Keratinocyte (primary cell): ENCODE measurements around the gene MYL4. TPM values are rescaled to one million over a fixed set of nuclear protein-coding genes. Genes with fewer than 3 reads are reported as not detected.

Experiments
- DNase-seq: peaks from one replicate; pipeline ENCODE4 v3.0.0-alpha.2; 2011; ENCODE audit warnings: low read depth, missing footprints, low spot score
- FAIRE-seq: peaks from 2 replicates; lab custom pipeline; 2011; peaks lifted over from hg19 to GRCh38; lab: Jason Lieb, UNC
- H2AFZ ChIP-seq: 2 replicates; pipeline ENCODE4 v1.6.0; 2012; ENCODE audit warnings: low read length, control low read depth, inconsistent platforms; ENCODE audit not compliant: control insufficient read depth
- H3K27ac ChIP-seq: 2 replicates; pipeline ENCODE4 v1.5.1; 2011; ENCODE audit warnings: low read length; ENCODE audit not compliant: control insufficient read depth, insufficient read depth
- H3K27me3 ChIP-seq: 3 replicates; pipeline ENCODE4 v1.6.0; 2011; ENCODE audit warnings: low read length; ENCODE audit not compliant: control insufficient read depth, insufficient read depth; ENCODE audit errors: extremely low read depth
- H3K36me3 ChIP-seq, 2 experiments: 2 replicates in 1 of 2; 3 replicates in 1 of 2; pipeline ENCODE4 v1.5.1; 2011; ENCODE audit warnings: low read length in 2 of 2, mild to moderate bottlenecking in 1 of 2; ENCODE audit not compliant: control insufficient read depth in 2 of 2, insufficient read depth in 2 of 2; ENCODE audit errors: extremely low read depth in 1 of 2
- H3K4me1 ChIP-seq: 3 replicates; pipeline ENCODE4 v1.5.1; 2011; ENCODE audit warnings: low read length; ENCODE audit not compliant: control insufficient read depth, insufficient read depth; ENCODE audit errors: extremely low read depth
- H3K4me2 ChIP-seq: 3 replicates; pipeline ENCODE4 v1.6.0; 2011; ENCODE audit warnings: low read depth, low read length; ENCODE audit not compliant: control insufficient read depth, insufficient read depth; ENCODE audit errors: extremely low read depth
- H3K4me3 ChIP-seq, 3 experiments: fragments of 200-600 bp in 1 of 3; sonication (generic) in 1 of 3; 2 replicates in 2 of 3; 3 replicates in 1 of 3; pipeline ENCODE4 v1.5.1; 2011 to 2016; ENCODE audit warnings: low read length in 3 of 3, mild to moderate bottlenecking in 3 of 3, control low read depth in 2 of 3, inconsistent platforms in 1 of 3, low read depth in 1 of 3, mixed read lengths in 1 of 3, mixed run types in 1 of 3, moderate library complexity in 1 of 3; ENCODE audit not compliant: control insufficient read depth in 2 of 3, insufficient read depth in 2 of 3; ENCODE audit errors: extremely low read depth in 1 of 3
- H3K79me2 ChIP-seq: 2 replicates; pipeline ENCODE4 v1.6.0; 2012; ENCODE audit warnings: low read length; ENCODE audit not compliant: control insufficient read depth, insufficient read depth
- H3K9ac ChIP-seq: 3 replicates; pipeline ENCODE4 v1.6.0; 2011; ENCODE audit warnings: low read length; ENCODE audit not compliant: control insufficient read depth, insufficient read depth; ENCODE audit errors: extremely low read depth
- H3K9me1 ChIP-seq: 3 replicates; pipeline ENCODE4 v1.6.0; 2011; ENCODE audit warnings: low read length; ENCODE audit not compliant: control insufficient read depth, insufficient read depth; ENCODE audit errors: extremely low read depth
- H3K9me3 ChIP-seq: 2 replicates; pipeline ENCODE4 v1.5.1; 2012; ENCODE audit warnings: low read depth, low read length; ENCODE audit not compliant: control insufficient read depth
- H4K20me1 ChIP-seq: 3 replicates; pipeline ENCODE4 v1.6.0; 2011; ENCODE audit warnings: low read length; ENCODE audit not compliant: control insufficient read depth, insufficient read depth; ENCODE audit errors: extremely low read depth
- EZH2 ChIP-seq: IDR thresholded peaks from one replicate; pipeline ENCODE4 v1.6.1; 2012; ENCODE audit warnings: inconsistent platforms, mild to moderate bottlenecking, low read length, moderate library complexity
- dilution Hi-C: fragments of 300-500 bp; cut with MboI; formaldehyde crosslinking; loops from one replicate; pipeline ENCODE4 v1.7.0; 2020; ENCODE audit warnings: low sequenced_read_pairs; ENCODE audit not compliant: extremely low pct_ligation_motif_present
- polyA plus RNA-seq, 5 experiments: library from polyadenylated mRNA; depleted of rRNA in 3 of 5; stranded (reverse) in 3 of 5; stranded (forward) in 1 of 5; unstranded in 1 of 5; fragments of >200 nt; gene quantifications; 1 replicate in 1 of 5; 2 replicates in 3 of 5; 3 replicates in 1 of 5; pipeline versions ENCODE4 v1.2.1 to v1.2.3, GENCODE V29; 2011 to 2012; ENCODE audit warnings: missing spikeins in 2 of 5, low read depth in 1 of 5, low replicate concordance in 1 of 5
- TF ChIP-seq, protein P1 (sequence below), 3 experiments: IDR thresholded peaks in 1 of 3; conservative IDR thresholded peaks in 1 of 3; optimal IDR thresholded peaks in 1 of 3; 2 replicates in 2 of 3; 3 replicates in 1 of 3; pipeline versions ENCODE3 to v1.5.1; 2011; ENCODE audit warnings: low read length in 3 of 3, mild to moderate bottlenecking in 3 of 3, moderate library complexity in 2 of 3, control low read depth in 1 of 3, inconsistent platforms in 1 of 3; ENCODE audit not compliant: insufficient read depth in 2 of 3; ENCODE audit errors: extremely low read depth in 1 of 3

MYL4 gene
- polyA plus RNA-seq, 1 donor (not counting 4 experiments of a cell fraction or from before 2014, with no cell fraction given), result not detected

DNA sequence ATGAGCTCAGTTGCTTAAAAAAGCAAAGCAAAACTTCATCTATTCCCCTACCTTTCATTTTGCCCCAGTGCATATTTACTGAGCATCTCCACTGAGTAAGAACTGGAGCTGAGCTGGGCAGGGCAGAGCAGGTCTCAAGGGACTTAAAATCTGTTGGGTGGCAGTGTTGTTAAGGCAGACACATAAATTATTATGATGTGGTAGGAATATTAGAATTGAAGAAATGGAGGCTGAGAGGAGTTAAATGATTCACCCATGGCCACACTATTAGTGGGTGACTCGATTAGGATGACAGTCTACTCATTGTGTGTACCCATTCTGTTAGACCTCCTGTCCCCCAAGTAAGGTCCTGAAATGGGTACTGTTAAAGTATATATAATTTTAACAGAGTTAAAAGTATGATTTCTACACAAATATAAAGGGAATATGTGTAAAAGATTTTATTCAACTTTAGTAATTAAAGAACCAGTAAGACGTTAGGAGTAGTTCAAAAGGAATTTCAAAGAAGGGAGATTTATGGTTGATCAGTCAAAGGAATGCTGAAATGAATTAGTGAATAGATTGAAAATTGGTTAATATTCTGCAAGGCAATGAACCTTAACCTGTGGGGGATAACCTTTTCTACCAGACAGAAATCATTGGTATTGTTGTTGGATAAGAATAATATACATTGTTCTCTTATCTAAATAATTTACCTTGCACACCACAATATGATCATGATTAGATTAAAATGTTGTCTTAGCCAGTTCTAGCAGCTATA is 62.0 kb downstream of the MYL4 start:
- FAIRE-seq (no peak), DNase-seq (no peak)
- no peak overlapping the region for H3K4me2 ChIP-seq
- dilution Hi-C loops, result no loop called here
- no peak overlapping the region for H3K9ac ChIP-seq
- no peak overlapping the region for H2AFZ ChIP-seq
- no peaks in the 10 kb centered on the region for H3K36me3 ChIP-seq
- no peak overlapping the region for H3K4me3 ChIP-seq
- TF ChIP-seq, protein P1, sequence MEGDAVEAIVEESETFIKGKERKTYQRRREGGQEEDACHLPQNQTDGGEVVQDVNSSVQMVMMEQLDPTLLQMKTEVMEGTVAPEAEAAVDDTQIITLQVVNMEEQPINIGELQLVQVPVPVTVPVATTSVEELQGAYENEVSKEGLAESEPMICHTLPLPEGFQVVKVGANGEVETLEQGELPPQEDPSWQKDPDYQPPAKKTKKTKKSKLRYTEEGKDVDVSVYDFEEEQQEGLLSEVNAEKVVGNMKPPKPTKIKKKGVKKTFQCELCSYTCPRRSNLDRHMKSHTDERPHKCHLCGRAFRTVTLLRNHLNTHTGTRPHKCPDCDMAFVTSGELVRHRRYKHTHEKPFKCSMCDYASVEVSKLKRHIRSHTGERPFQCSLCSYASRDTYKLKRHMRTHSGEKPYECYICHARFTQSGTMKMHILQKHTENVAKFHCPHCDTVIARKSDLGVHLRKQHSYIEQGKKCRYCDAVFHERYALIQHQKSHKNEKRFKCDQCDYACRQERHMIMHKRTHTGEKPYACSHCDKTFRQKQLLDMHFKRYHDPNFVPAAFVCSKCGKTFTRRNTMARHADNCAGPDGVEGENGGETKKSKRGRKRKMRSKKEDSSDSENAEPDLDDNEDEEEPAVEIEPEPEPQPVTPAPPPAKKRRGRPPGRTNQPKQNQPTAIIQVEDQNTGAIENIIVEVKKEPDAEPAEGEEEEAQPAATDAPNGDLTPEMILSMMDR (optimal IDR thresholded peaks at IDR 0.05 in 1 of 3, IDR thresholded peaks at IDR 0.05 in 1 of 3, conservative IDR thresholded peaks at IDR 0.05 in 1 of 3; ENCODE audit: extremely low read depth in 1 of 3, insufficient read depth in 2 of 3, low read length in 3 of 3), result no peak
- no peak for TF ChIP-seq EZH2
- H3K9me3 ChIP-seq, result no peaks in the 10 kb centered on the region
- H3K4me1 ChIP-seq, result peaks cover 14% of the 10 kb centered on the region
- H3K79me2 ChIP-seq, result no peaks in the 10 kb centered on the region
- H3K9me1 ChIP-seq, result no peaks in the 10 kb centered on the region
- no peaks in the 10 kb centered on the region for H4K20me1 ChIP-seq
- H3K27ac ChIP-seq, result no peak overlapping the region
- peaks cover 18% of the 10 kb centered on the region for H3K27me3 ChIP-seq

DNA sequence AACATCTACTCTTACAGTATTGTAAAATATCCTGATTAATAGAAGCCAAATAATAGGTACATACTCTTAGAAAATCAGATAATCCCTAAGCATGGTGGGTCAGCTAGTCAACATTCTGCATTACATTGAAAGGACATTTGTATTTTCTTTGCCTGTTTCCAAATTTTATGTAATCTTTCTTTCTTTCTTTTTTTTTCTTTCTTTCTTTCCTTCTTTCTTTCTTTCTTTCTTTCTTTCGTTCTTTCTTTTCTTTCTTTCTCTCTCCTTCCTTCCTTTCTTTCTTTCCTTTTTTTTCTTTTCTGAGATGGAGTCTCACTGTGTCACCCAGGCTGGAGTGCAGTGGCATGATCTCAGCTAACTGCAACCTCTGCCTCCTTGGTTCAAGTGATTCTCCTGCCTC is 63.3 kb downstream of the MYL4 start:
- DNase-seq, result no peak
- TF ChIP-seq, protein P1 (optimal IDR thresholded peaks at IDR 0.05 in 1 of 3, IDR thresholded peaks at IDR 0.05 in 1 of 3, conservative IDR thresholded peaks at IDR 0.05 in 1 of 3; ENCODE audit: extremely low read depth in 1 of 3, insufficient read depth in 2 of 3, low read length in 3 of 3), result no peak
- no peak for TF ChIP-seq EZH2
- dilution Hi-C loops, result no loop called here

More for the DNA sequence above, 63.3 kb downstream of the MYL4 start:
- no peaks in the 10 kb centered on the region for H3K9me3 ChIP-seq
- H4K20me1 ChIP-seq, result no peaks in the 10 kb centered on the region
- no peak overlapping the region for H2AFZ ChIP-seq
- H3K9ac ChIP-seq, result no peak overlapping the region
- no peak overlapping the region for H3K27ac ChIP-seq
- no peaks in the 10 kb centered on the region for H3K36me3 ChIP-seq
- H3K4me2 ChIP-seq, result no peak overlapping the region
- no peaks in the 10 kb centered on the region for H3K9me1 ChIP-seq
- H3K27me3 ChIP-seq, result peaks cover 18% of the 10 kb centered on the region
- H3K4me3 ChIP-seq, result no peak overlapping the region
- no peaks in the 10 kb centered on the region for H3K79me2 ChIP-seq
- no peak for FAIRE-seq
- H3K4me1 ChIP-seq, result peaks cover 8% of the 10 kb centered on the region
